HK-2 (cell line): ENCODE data around the gene IFI27.

Experiments
- DNase-seq: peaks from one replicate; pipeline ENCODE4 v3.0.0-alpha.2; 2018; ENCODE audit not compliant: unreplicated experiment

IFI27 gene

GRCh38 chr14:94102768-94103482, 7.6 kb upstream of the IFI27 start:
- DNase-seq = no peak

- no peak for DNase-seq
These were observed 6.9 kb upstream of the IFI27 start for GRCh38 chr14:94103554-94104150.

GRCh38 chr14:94104731-94105130, 5.8 kb upstream of the IFI27 start:
- DNase-seq = no peak

GRCh38 chr14:94109915-94110250, 653 bp upstream of the IFI27 start:
- DNase-seq = no peak

GRCh38 chr14:94111276-94112095, 950 bp downstream of the IFI27 start:
- no peak for DNase-seq

GRCh38 chr14:94112513-94113063, 2.1 kb downstream of the IFI27 start:
- DNase-seq = no peak

- no peak for DNase-seq
These were observed 2.5 kb downstream of the IFI27 start for GRCh38 chr14:94113073-94113472.

- DNase-seq = no peak
These were observed 3.0 kb downstream of the IFI27 start for GRCh38 chr14:94113490-94113889.

- no peak for DNase-seq
These were observed 3.5 kb downstream of the IFI27 start for GRCh38 chr14:94113908-94114588.

- DNase-seq = no peak
These were observed 4.1 kb downstream of the IFI27 start for GRCh38 chr14:94114589-94115057.

GRCh38 chr14:94115058-94115591, 4.6 kb downstream of the IFI27 start:
- DNase-seq = no peak

- no peak for DNase-seq
These were observed 5.1 kb downstream of the IFI27 start for GRCh38 chr14:94115631-94116030.

- no peak for DNase-seq
These were observed 6.2 kb downstream of the IFI27 start for GRCh38 chr14:94116701-94117100.

GRCh38 chr14:94117856-94118255, 7.3 kb downstream of the IFI27 start:
- no peak for DNase-seq

- DNase-seq = no peak
These were observed 8.5 kb downstream of the IFI27 start for GRCh38 chr14:94119071-94119470.

- DNase-seq = no peak
These were observed 10.3 kb downstream of the IFI27 start for GRCh38 chr14:94120667-94121340.

GRCh38 chr14:94121485-94121884, 10.9 kb downstream of the IFI27 start:
- no peak for DNase-seq

GRCh38 chr14:94122438-94122837, 11.9 kb downstream of the IFI27 start:
- no peak for DNase-seq

- DNase-seq = no peak
These were observed 12.8 kb downstream of the IFI27 start for GRCh38 chr14:94123296-94123695.

- DNase-seq = no peak
These were observed 13.3 kb downstream of the IFI27 start for GRCh38 chr14:94123868-94124267.
